Stimulated activated CD8-positive, alpha-beta memory T cell treated with anti-CD3 and anti-CD28 coated beads, Interleukin-15, amount 100 ng/mL, for 4 hours (primary cell): Measurements from ENCODE around the gene NAP1L1.

Experiments
- DNase-seq, 2 donors: peaks; one replicate each; pipeline ENCODE4 v3.0.0-alpha.2; 2020; ENCODE audit warnings: low read depth in 2 of 2

The NAP1L1 gene

GRCh38 chr12:76020731-76021672 is 63.5 kb downstream of the NAP1L1 start:
- peak; percentile 40 to 60 for DNase-seq

GRCh38 chr12:76020281-76020680 is 64.2 kb downstream of the NAP1L1 start:
- DNase-seq: peak; percentile 48 to 69

- no peak for DNase-seq
Observed at GRCh38 chr12:76018672-76019071, 65.8 kb downstream of the NAP1L1 start.

GRCh38 chr12:76018111-76018510 is 66.4 kb downstream of the NAP1L1 start:
- no peak for DNase-seq

GRCh38 chr12:76014007-76014406 is 70.5 kb downstream of the NAP1L1 start:
- DNase-seq: no peak

GRCh38 chr12:76013603-76014002 is 70.9 kb downstream of the NAP1L1 start:
- no peak for DNase-seq

GRCh38 chr12:76012644-76013043 is 71.8 kb downstream of the NAP1L1 start:
- DNase-seq: no peak

GRCh38 chr12:76010732-76011458 is 73.6 kb downstream of the NAP1L1 start:
- DNase-seq: no peak

GRCh38 chr12:76008428-76008827 is 76.1 kb downstream of the NAP1L1 start:
- DNase-seq: no peak

- DNase-seq: no peak
Observed at GRCh38 chr12:76007640-76008039, 76.8 kb downstream of the NAP1L1 start.

- DNase-seq: no peak
Observed at GRCh38 chr12:76006028-76006925, 78.2 kb downstream of the NAP1L1 start.

GRCh38 chr12:76003355-76003638 is 81.2 kb downstream of the NAP1L1 start:
- no peak for DNase-seq

- DNase-seq: no peak
Observed at GRCh38 chr12:76002598-76003354, 81.7 kb downstream of the NAP1L1 start.

GRCh38 chr12:75998292-75999063 is 86.0 kb downstream of the NAP1L1 start:
- DNase-seq: no peak

GRCh38 chr12:75997658-75998057 is 86.8 kb downstream of the NAP1L1 start:
- DNase-seq: no peak

- DNase-seq: no peak
Observed at GRCh38 chr12:75996861-75997447, 87.5 kb downstream of the NAP1L1 start.

GRCh38 chr12:75995691-75996090 is 88.8 kb downstream of the NAP1L1 start:
- DNase-seq: no peak

- DNase-seq: no peak
Observed at GRCh38 chr12:75994069-75994740, 90.3 kb downstream of the NAP1L1 start.

GRCh38 chr12:75991753-75992152 is 92.7 kb downstream of the NAP1L1 start:
- DNase-seq: no peak
